Eye (tissue), 1 donor: Measurements from ENCODE around the gene RASAL2.

Experiments
- DNase-seq: peaks from one replicate; pipeline ENCODE4 v3.0.0-alpha.2; 2015

Gene RASAL2

GRCh38 chr1:178528953-178529335 lies 435.0 kb downstream of the RASAL2 start:
- no peak for DNase-seq

GRCh38 chr1:178529364-178530036 lies 435.6 kb downstream of the RASAL2 start:
- DNase-seq: no peak

GRCh38 chr1:178530037-178530402 lies 436.1 kb downstream of the RASAL2 start:
- no peak for DNase-seq

- DNase-seq: no peak
These were observed 436.6 kb downstream of the RASAL2 start for GRCh38 chr1:178530502-178530901.

- no peak for DNase-seq
These were observed 438.0 kb downstream of the RASAL2 start for GRCh38 chr1:178531887-178532286.

GRCh38 chr1:178532392-178532791 lies 438.5 kb downstream of the RASAL2 start:
- DNase-seq: peak; percentile 93

GRCh38 chr1:178533121-178533946 lies 439.4 kb downstream of the RASAL2 start:
- DNase-seq: no peak
